Inferior parietal cortex (tissue), 1 donor: ENCODE measurements around the gene HSPB3.
A peak's percentile ranks its signal among the peaks of the same experiment; 100 is the strongest.
"Not testable (repeated sequence)": the region's sequence is repeated elsewhere in the genome, so short reads cannot be mapped to it uniquely, and the experiment has no call there.

Experiments
- DNase-seq: peaks from one replicate; pipeline ENCODE4 v3.0.0-alpha.2; 2016; ENCODE audit errors: extremely low spot score

The HSPB3 gene

DNA sequence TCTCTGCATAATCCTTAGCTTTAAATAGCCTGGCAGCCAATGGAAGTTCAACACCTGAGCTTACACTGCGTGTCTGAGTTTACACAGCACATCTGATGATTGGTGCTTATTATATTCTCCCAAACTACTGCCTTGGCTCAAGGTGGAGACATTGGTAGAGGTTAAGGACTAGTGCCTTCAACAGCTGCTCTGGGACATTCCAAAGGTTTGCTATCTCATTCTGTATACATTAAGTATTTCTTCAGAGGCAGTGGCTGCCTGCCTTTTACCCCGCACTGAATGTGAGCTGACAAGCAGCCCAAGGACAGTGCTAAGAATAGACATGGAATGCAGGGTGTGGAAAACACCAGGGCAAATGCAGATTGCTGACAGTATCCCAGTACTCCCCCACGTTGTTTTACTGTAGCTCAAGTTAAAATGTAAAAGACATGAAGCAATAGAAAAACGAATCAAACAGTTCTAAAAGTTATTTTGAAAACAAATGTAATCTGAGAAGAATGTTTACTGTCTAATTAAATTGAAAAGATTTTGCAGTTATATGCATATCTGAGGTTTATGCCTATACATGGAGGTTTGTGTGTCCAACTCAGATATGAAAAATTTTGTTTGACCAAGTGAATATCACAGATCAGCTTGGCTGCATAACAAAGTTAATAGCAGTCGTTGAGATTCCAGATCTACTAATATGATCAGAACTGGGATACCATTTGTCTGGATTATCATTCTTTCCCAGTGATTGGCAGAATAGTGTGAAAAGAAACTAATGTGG is 1.8 kb downstream of the HSPB3 start:
- DNase-seq = peak; percentile 30

GRCh38 chr5:54458221-54458620 is 2.7 kb downstream of the HSPB3 start:
- DNase-seq = no peak

- DNase-seq = no peak
Observed at GRCh38 chr5:54460181-54460919, 4.9 kb downstream of the HSPB3 start.

- no peak for DNase-seq
Observed at GRCh38 chr5:54462281-54462680, 6.8 kb downstream of the HSPB3 start.

DNA sequence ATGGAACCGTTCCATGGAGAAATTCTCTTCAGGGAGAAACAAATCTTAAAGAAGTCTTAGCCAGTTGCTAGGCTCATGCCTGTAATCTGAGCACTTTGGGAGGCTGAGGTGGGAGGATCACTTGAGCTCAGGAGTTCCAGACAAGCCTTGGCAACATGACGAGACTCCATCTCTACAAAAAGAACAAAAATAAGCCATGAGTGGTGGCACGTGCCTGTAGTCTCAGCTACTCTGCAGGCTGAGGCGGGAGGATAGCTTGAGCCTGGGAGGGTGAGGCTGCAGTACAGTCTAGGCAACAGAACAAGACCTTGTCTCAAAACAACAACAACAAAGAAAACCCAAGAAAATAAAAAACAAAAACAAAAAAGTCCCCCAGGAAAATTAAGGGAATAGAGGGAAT is 8.2 kb downstream of the HSPB3 start:
- DNase-seq = no peak

DNA sequence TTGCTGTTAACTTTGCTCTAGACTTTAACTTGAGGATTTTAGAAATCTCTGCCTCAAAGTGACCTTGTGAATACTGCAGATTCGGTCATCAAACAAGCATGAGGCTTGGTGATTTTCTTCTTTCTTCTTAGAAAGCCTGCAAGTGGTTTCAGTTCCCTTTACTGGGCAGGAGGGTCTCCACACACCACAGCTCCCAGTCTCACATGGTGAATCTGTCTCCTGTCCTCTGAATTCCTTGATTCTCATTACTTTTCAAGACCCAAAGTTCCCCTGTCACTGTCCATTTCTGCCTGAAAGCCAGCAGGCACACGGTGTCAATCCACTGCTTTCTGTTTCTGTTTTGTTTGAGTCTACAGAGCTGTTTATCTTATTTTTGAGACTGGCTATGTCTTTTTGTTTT is 14.1 kb downstream of the HSPB3 start:
- DNase-seq = no peak

DNA sequence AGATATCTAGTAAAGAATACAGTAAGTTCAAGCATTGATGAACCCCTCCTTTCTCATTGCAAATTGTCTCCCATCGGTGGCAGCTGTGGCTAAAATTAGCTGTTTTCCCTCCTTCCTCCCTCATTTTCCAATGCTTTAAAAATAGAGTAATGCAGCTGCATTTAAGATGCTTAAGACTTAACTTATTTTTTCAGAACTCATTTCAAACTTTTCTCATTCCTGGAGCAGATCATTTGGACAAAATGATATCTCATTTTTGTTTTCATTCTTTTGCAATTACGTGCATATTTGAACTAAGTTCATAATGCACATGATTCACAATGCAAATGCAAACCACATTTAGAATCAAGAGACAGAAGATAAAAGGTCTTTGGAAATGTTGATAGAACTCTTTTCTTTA is 14.6 kb downstream of the HSPB3 start:
- DNase-seq = no peak

- DNase-seq = no peak
Observed at GRCh38 chr5:54470677-54471076, 15.2 kb downstream of the HSPB3 start.

DNA sequence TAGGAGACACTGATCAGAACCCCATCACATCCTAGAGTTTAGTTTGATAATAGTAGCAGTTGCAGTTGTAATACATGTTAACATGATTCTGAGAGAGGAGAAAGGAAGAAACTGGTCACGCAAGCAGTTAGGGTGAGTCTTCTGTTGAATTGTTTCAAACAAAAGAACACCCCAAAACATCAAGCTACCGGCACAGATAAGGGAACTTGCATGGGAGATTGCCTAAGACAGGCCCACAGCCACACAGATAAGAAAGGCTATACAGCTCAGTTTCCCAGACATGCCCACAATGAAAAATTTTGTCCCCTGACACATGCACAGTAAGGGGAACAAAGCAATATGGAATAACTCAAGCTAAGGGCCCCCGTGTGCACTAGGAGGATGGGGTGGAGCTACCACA is 15.9 kb downstream of the HSPB3 start:
- no peak for DNase-seq

DNA sequence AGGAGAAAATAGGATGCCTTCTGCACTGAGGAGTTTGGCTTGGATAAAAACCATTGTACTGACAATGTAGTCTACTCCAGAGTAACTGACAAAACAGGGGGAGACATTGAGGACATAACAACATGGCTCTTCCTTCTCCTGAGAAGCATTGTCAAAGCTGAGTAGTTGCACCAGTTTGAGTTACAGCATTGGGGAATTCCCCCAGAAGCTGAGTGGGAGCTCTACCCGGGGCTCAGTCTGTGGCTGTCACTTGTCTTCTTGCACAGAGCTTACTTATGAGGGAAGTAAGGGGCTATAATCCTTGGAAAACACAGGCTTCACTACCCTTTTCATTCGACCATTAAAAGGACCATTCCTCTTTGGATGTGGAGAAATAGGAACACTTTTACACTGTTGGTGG is 21.2 kb downstream of the HSPB3 start:
- no peak for DNase-seq

DNA sequence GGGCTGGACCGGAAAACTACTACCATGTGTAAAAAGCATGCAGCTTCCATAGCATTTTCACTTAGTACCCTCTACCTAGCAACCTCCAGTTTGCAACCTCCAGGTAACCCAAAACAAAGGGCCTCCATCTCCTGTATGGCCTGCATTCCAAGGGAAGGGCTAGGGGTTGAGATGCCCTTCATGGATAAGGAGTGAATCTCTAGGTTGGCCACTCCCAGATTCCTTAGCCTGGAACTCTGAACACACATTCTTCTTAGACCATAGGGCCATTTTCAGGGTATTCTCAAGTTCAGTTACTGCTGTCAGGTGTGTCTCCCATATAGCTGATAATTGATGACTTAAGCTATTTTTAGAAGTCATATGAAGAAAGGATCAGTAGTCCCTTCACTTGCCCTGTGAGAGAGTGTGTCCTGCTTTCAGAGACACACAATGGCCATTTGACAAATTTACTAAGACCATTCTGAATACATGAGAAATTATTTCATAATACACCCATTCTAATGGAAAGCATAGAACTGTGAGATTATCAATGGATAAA is 22.5 kb downstream of the HSPB3 start:
- no peak for DNase-seq

DNA sequence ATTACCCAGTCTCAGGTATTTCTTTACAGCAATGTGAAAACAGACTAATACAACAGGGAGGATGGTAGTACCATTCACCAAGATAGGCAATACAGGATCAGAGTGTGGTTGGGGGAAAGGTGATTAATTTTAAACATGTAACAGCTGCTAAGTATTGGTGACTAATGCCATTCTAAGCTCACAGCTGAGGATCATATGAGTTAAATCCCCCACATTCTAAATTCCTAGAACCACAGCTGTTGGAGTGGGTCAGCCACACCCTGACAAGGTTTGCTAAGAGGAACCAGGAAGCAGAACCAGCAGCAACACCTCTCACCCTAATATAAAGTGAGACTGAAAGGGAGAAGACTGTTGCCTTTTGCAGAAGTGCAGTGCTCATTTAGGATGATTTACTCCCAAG is 24.8 kb downstream of the HSPB3 start:
- DNase-seq = no peak

- DNase-seq = no peak
Observed at GRCh38 chr5:54484219-54484894, 28.9 kb downstream of the HSPB3 start.

DNA sequence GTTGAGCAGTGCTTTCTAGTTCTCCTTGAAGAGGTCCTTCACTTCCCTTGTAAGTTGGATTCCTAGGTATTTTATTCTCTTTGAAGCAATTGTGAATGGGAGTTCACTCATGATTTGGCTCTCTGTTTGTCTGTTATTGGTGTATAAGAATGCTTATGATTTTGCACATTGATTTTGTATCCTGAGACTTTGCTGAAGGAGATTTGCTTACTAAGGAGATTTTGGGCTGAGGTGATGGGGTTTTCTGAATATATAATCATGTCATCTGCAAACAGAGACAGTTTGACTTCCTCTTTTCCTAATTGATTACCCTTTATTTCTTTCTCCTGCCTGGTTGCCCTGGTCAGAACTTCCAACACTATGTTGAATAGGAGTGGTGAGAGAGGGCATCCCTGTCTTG is 30.2 kb downstream of the HSPB3 start:
- not testable (repeated sequence) for DNase-seq

- DNase-seq = not testable (repeated sequence)
Observed at GRCh38 chr5:54489648-54489979, 34.1 kb downstream of the HSPB3 start.

DNA sequence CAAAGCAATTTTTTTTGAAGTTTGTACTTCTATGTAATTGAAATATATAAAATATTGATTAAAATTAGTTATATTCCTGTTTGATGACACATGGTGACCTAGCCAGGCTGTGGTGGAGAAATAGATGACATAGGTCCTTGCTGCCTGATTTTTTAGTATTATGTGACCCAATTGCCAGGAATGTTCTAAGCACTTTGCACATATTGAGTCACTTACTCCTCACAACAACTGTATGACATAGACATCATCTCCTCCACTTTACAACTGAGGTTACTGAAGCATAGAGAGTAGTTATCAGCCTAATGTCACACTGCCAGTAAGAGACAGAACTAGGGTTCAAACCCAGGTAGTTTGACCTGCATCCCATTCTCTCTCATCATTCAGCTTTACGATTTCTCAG is 35.8 kb downstream of the HSPB3 start:
- no peak for DNase-seq

DNA sequence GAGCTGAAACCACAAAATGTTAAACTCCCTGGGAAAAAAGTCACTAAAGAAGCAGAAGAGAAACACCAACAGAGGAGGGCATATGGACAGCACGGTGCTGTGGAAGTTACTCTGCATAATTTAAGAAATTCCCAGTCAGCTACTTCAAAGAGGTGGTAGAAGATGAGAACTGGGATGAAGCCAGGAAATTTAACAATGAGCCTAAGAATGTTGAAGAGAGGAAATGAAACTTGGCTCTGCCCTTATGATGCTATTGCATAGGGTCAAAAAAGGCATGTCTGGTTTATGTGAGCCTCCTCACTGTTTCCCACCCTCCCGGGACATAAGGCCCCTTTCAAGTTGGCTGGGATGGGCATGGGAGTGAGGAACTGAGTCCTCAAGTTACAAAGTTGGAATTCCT is 36.7 kb downstream of the HSPB3 start:
- DNase-seq = no peak

DNA sequence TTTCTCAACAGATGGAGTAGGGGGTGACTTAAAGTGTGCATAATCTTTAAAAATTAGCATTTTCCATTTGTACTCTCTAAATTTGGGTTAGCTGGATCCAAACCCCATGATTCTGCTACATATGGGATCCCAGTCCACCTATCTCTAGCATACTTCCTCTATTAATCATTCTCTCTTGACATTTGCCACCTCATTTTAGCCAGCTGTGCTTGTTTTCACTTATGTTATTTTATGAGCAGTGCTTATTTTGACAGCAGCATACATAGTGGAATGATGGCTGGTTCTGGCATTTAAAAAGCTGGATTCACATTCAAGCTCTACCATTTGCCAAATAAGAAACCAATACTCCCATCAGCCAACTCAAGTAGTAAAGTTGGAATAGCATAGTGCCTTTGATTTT is 39.5 kb downstream of the HSPB3 start:
- no peak for DNase-seq
